Vagina (tissue), 2 donors: ENCODE data around the gene CSTPP1.

Experiments
- CTCF ChIP-seq, 3 experiments: fragments of 450-650 bp in 2 of 3; fragments of 200-600 bp in 1 of 3; sonication (generic) in 1 of 3; IDR thresholded peaks; one replicate each; pipeline ENCODE4 v1.5.1; 2017 to 2019; ENCODE audit warnings: antibody characterized with exemption in 3 of 3, mild to moderate bottlenecking in 2 of 3, moderate library complexity in 2 of 3
- POLR2A ChIP-seq, 2 donors: fragments of 450-650 bp; IDR thresholded peaks; one replicate each; pipeline ENCODE4 v1.6.1; 2017; ENCODE audit warnings: antibody characterized with exemption in 2 of 2, mild to moderate bottlenecking in 2 of 2, moderate library complexity in 2 of 2
- POLR2AphosphoS5 ChIP-seq, 2 donors: sonication (generic); formaldehyde crosslinking; IDR thresholded peaks; one replicate each; pipeline ENCODE4 v1.9.0; 2017; ENCODE audit warnings: antibody characterized with exemption in 2 of 2, mild to moderate bottlenecking in 2 of 2, low read depth in 1 of 2; ENCODE audit not compliant: insufficient read depth in 1 of 2

- TF ChIP-seq CTCF (IDR thresholded peaks at IDR 0.05) (no peak), POLR2AphosphoS5 (IDR thresholded peaks at IDR 0.05; ENCODE audit: insufficient read depth in 1 of 2, low read depth in 1 of 2) (no peak), POLR2A (IDR thresholded peaks at IDR 0.05) (no peak)
Observed at GRCh38 chr11:47083913-47084312, 147.4 kb downstream of the CSTPP1 start.
